Measurements from ENCODE around the gene PRKCD.

DNA sequence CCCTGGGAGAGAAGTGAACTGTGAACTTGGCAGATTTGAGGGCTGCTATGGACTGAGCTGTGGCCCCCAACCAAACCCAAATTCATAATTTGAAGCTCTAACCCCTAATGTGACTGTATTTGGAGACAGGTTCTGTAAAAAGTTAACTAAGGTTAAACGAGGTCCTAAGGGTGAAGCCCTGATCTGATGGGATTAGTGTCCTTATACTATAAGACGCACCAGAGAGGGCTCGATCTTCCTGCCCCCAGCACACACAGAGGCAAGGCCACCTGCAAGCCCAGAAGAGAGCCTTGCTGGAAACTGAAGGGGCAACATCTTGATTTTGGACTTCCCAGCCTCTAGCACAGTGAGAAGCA lies 60.8 kb downstream of the PRKCD start:
- TF ChIP-seq CTCF (conservative IDR thresholded peaks at IDR 0.05; ENCODE audit: low read depth, low read length) (no peak), EZH2 (IDR thresholded peaks at IDR 0.05; ENCODE audit: borderline replicate concordance, low read depth, low read length, poor library complexity, severe bottlenecking) (no peak)

Data from A673 (cell line).